A549 (cell line): ENCODE measurements around the gene KIAA0930. TPM values are rescaled to one million over a fixed set of nuclear protein-coding genes. Genes with fewer than 3 reads are reported as not detected.
A peak's percentile ranks its signal among the peaks of the same experiment; 100 is the strongest.

Source experiments
- ATAC-seq, 2 experiments: fragments of 200-7000 bp in 1 of 2; fragments of >200 bp in 1 of 2; cut with Nextera tagmentation in 1 of 2; cut with Tn5 transposase in 1 of 2; 3 replicates each; pipeline versions ENCODE4 v1.8.0 to v1.9.1; 2018 to 2020; ENCODE audit warnings: mild to moderate bottlenecking in 1 of 2, moderate library complexity in 1 of 2
- CTCF ChIA-PET: fragments of 300-600 bp; sonication (Branson Sonifier 250); formaldehyde crosslinking; extraction: SDS; loops from one replicate; lab custom pipeline; 2021; ENCODE audit warnings: antibody characterized with exemption, inconsistent platforms; lab: Yijun Ruan, JAX
- POLR2A ChIA-PET: fragments of 350-600 bp; formaldehyde crosslinking; extraction: SDS; loops from one replicate; lab custom pipeline; 2021; ENCODE audit warnings: antibody characterized with exemption, inconsistent platforms; lab: Yijun Ruan, JAX
- DNase-seq, 2 experiments: peaks; one replicate each; pipeline versions ENCODE4 v3.0.0 to v3.0.0-alpha.2; 2011 to 2016; ENCODE audit warnings: low read depth in 1 of 2, low spot score in 1 of 2
- FAIRE-seq: peaks from 2 replicates; lab custom pipeline; 2011; peaks lifted over from hg19 to GRCh38; lab: Jason Lieb, UNC
- H3K27ac ChIP-seq, 2 experiments: fragments of >200 bp; sonication (Bioruptor Twin); formaldehyde crosslinking; 3 replicates each; pipeline ENCODE4 v1.5.1; 2016 to 2017
- H3K4me1 ChIP-seq: fragments of >200 bp; sonication (Bioruptor Twin); formaldehyde crosslinking; 3 replicates; pipeline ENCODE4 v1.6.1; 2016
- H3K4me2 ChIP-seq: fragments of >200 bp; sonication (Bioruptor Twin); formaldehyde crosslinking; 3 replicates; pipeline ENCODE4 v1.6.1; 2016
- H3K4me3 ChIP-seq: fragments of >200 bp; sonication (Bioruptor Twin); formaldehyde crosslinking; 3 replicates; pipeline ENCODE4 v1.5.1; 2016
- H3K9me3 ChIP-seq: fragments of >200 bp; sonication (Bioruptor Twin); formaldehyde crosslinking; 3 replicates; pipeline ENCODE4 v1.6.1; 2016
- BCL3 ChIP-seq: fragments of >200 bp; sonication (Bioruptor Twin); formaldehyde crosslinking; IDR thresholded peaks from 3 replicates; pipeline ENCODE4 v1.6.1; 2016
- BHLHE40 ChIP-seq: IDR thresholded peaks from 2 replicates; pipeline ENCODE4 v1.6.1; 2012; ENCODE audit warnings: low read depth, low read length, inconsistent platforms
- CBX2 ChIP-seq: fragments of 200-600 bp; sonication (generic); IDR thresholded peaks from 2 replicates; pipeline ENCODE4 v1.6.1; 2016; ENCODE audit warnings: low read depth, mild to moderate bottlenecking, borderline replicate concordance
- CBX8 ChIP-seq: fragments of 200-600 bp; sonication (generic); IDR thresholded peaks from 2 replicates; pipeline ENCODE4 v1.6.1; 2016
- CEBPB ChIP-seq, 2 experiments: fragments of >200 bp in 1 of 2; sonication (Bioruptor Twin) in 1 of 2; formaldehyde crosslinking in 1 of 2; IDR thresholded peaks; 2 replicates each; pipeline ENCODE4 v1.6.1; 2012 to 2016
- CHD2 ChIP-seq: fragments of 150-350 bp; IDR thresholded peaks from 2 replicates; pipeline ENCODE4 v1.6.1; 2014; ENCODE audit warnings: low read length; ENCODE audit not compliant: partially characterized antibody
- E2F6 ChIP-seq: IDR thresholded peaks from 2 replicates; pipeline ENCODE4 v1.6.1; 2012; ENCODE audit warnings: low read depth, borderline replicate concordance
- ELK1 ChIP-seq: fragments of 150-350 bp; IDR thresholded peaks from 2 replicates; pipeline ENCODE4 v1.6.1; 2014; ENCODE audit warnings: low read depth, mild to moderate bottlenecking, low read length
- EP300 ChIP-seq, 2 experiments: fragments of >200 bp; sonication (Bioruptor Twin); formaldehyde crosslinking; IDR thresholded peaks; 2 replicates in 1 of 2; 3 replicates in 1 of 2; pipeline ENCODE4 v1.6.1; 2016 to 2017
- ESRRA ChIP-seq: fragments of 150-350 bp; IDR thresholded peaks from 2 replicates; pipeline ENCODE4 v1.6.1; 2014; ENCODE audit warnings: mild to moderate bottlenecking, low read length, borderline replicate concordance
- FOSL2 ChIP-seq, 2 experiments: fragments of 450-650 bp in 1 of 2; fragments of >200 bp in 1 of 2; sonication (Bioruptor Twin) in 1 of 2; formaldehyde crosslinking; IDR thresholded peaks; 2 replicates each; pipeline versions ENCODE4 v1.5.0 to v1.6.1; 2016 to 2020; ENCODE audit warnings: mild to moderate bottlenecking in 1 of 2, moderate library complexity in 1 of 2
- FOXS1 ChIP-seq: fragments of 250-450 bp; sonication (Bioruptor Pico); IDR thresholded peaks from 2 replicates; pipeline ENCODE4 v1.5.0; 2020; ENCODE audit warnings: mild to moderate bottlenecking, moderate library complexity
- HEYL ChIP-seq: fragments of 250-450 bp; sonication (Bioruptor Pico); IDR thresholded peaks from 2 replicates; pipeline ENCODE4 v1.8.0; 2021; ENCODE audit warnings: mild to moderate bottlenecking, moderate library complexity
- HOXB13 ChIP-seq: fragments of 250-450 bp; sonication (Bioruptor Pico); IDR thresholded peaks from 2 replicates; pipeline ENCODE4 v1.5.0; 2020; ENCODE audit warnings: low read depth, mild to moderate bottlenecking, moderate library complexity
- JUN ChIP-seq, 2 experiments: fragments of >200 bp; sonication (Bioruptor Twin); formaldehyde crosslinking; IDR thresholded peaks; 2 replicates in 1 of 2; 3 replicates in 1 of 2; pipeline ENCODE4 v1.6.1; 2016 to 2017
- JUNB ChIP-seq: fragments of >200 bp; sonication (Bioruptor Twin); formaldehyde crosslinking; IDR thresholded peaks from 2 replicates; pipeline ENCODE4 v1.6.1; 2016
- KDM1A ChIP-seq: fragments of 200-600 bp; sonication (generic); IDR thresholded peaks from 2 replicates; pipeline ENCODE4 v1.6.1; 2016; ENCODE audit warnings: low read depth, mild to moderate bottlenecking
- MYC ChIP-seq: IDR thresholded peaks from 2 replicates; pipeline ENCODE4 v1.6.1; 2012; ENCODE audit warnings: mild to moderate bottlenecking, inconsistent platforms, low read length, improper control_type of control experiment, borderline replicate concordance
- NFE2L2 ChIP-seq: fragments of 150-350 bp; conservative IDR thresholded peaks from 2 replicates; pipeline ENCODE4 v1.6.1; 2014; ENCODE audit warnings: low read length
- PHF8 ChIP-seq: fragments of 200-600 bp; sonication (generic); IDR thresholded peaks from 2 replicates; pipeline ENCODE4 v1.6.1; 2016; ENCODE audit warnings: low read depth, mild to moderate bottlenecking, antibody characterized with exemption, moderate library complexity, borderline replicate concordance
- POLR2A ChIP-seq: IDR thresholded peaks from 2 replicates; pipeline ENCODE4 v1.6.1; 2012; ENCODE audit warnings: mild to moderate bottlenecking, low read length
- RAD21 ChIP-seq, 2 experiments: fragments of >200 bp in 1 of 2; sonication (Bioruptor Twin) in 1 of 2; formaldehyde crosslinking in 1 of 2; IDR thresholded peaks in 1 of 2; conservative IDR thresholded peaks in 1 of 2; 2 replicates in 1 of 2; 3 replicates in 1 of 2; pipeline ENCODE4 v1.6.1; 2012 to 2018; ENCODE audit warnings: inconsistent platforms in 1 of 2
- REST ChIP-seq: fragments of 200-600 bp; sonication (generic); IDR thresholded peaks from 2 replicates; pipeline ENCODE4 v1.6.1; 2016; ENCODE audit warnings: antibody characterized with exemption, mild to moderate bottlenecking, moderate library complexity
- RFX5 ChIP-seq: fragments of 450-650 bp; IDR thresholded peaks from 2 replicates; pipeline ENCODE4 v1.7.1; 2014; ENCODE audit warnings: antibody characterized with exemption, mild to moderate bottlenecking, moderate library complexity
- SMC3 ChIP-seq: fragments of >200 bp; sonication (Bioruptor Twin); formaldehyde crosslinking; IDR thresholded peaks from 3 replicates; pipeline ENCODE4 v1.6.1; 2018; ENCODE audit warnings: inconsistent platforms
- TP53 ChIP-seq: fragments of 250-450 bp; sonication (Bioruptor Pico); IDR thresholded peaks from 2 replicates; pipeline ENCODE4 v1.5.0; 2021; ENCODE audit warnings: mild to moderate bottlenecking, moderate library complexity
- ZC3H11A ChIP-seq: fragments of 450-650 bp; IDR thresholded peaks from 2 replicates; pipeline ENCODE4 v1.6.1; 2014; ENCODE audit warnings: antibody characterized with exemption, mild to moderate bottlenecking
- ZNF302 ChIP-seq: fragments of 250-450 bp; sonication (Bioruptor Pico); IDR thresholded peaks from 2 replicates; pipeline ENCODE4 v1.9.0; 2021; ENCODE audit warnings: inconsistent platforms, mild to moderate bottlenecking, moderate library complexity
- WGBS: methylation state at CpG from one replicate; pipeline ENCODE4 v1.1.6; 2017; ENCODE audit errors: missing lambda C conversion rate; 5-methylcytosine and 5-hydroxymethylcytosine counted together
- polyA plus RNA-seq, 4 experiments: library from polyadenylated mRNA; depleted of rRNA in 3 of 4; stranded (reverse); fragments of >200 nt; fragmentation: RNase III in 1 of 4; extraction: RNeasy Plus Mini Kit Qiagen cat#74134 plus additional on column Dnase treatment in 1 of 4; gene quantifications; 2 replicates in 3 of 4; 3 replicates in 1 of 4; pipeline ENCODE4 v1.2.3, GENCODE V29; 2011 to 2017

Gene KIAA0930
- polyA plus RNA-seq, 2 of the 4 experiments (the other 2 are of a cell fraction) = 47.7 to 60.0 TPM

- TF ChIP-seq BCL3 (no peak), CEBPB (IDR thresholded peaks at IDR 0.05) (no peak), HOXB13 (CRISPR knock-in tag) (no peak), KDM1A (no peak), ZNF302 (CRISPR knock-in tag) (no peak), RAD21 (conservative IDR thresholded peaks at IDR 0.05 in 1 of 2, IDR thresholded peaks at IDR 0.05 in 1 of 2) (no peak), JUNB (no peak)
Observed at GRCh38 chr22:45284705-45285262, 44.1 kb upstream of the KIAA0930 start, which contains the start of gene UPK3A (continued).

- peaks cover 16% of the 10 kb centered on the region for H3K4me1 ChIP-seq
- POLR2A ChIA-PET = no interaction called here
- CTCF ChIA-PET = no interaction called here
Observed at GRCh38 chr22:45281010-45281409, 40.3 kb upstream of the KIAA0930 start.

GRCh38 chr22:45280587-45280980, 39.9 kb upstream of the KIAA0930 start:
- ChIA-PET POLR2A (interaction anchor here (0.6 kb wide), 1 partner anchor 89 kb away, joined by 7 read pairs; no protein-coding TSS in a partner anchor), CTCF (no interaction called here)
- H3K4me3 ChIP-seq = no peak overlapping the region
- H3K27ac ChIP-seq = peak overlapping the region in 1 of 2 experiments; percentile 59; a peak in 2 of 6 replicates
- no peaks in the 10 kb centered on the region for H3K9me3 ChIP-seq
- H3K4me2 ChIP-seq = no peak overlapping the region
- H3K4me1 ChIP-seq = peaks cover 16% of the 10 kb centered on the region
- TF ChIP-seq CBX2 (no peak), CBX8 (no peak), RFX5 (no peak), FOXS1 (CRISPR knock-in tag) (no peak), RAD21 (conservative IDR thresholded peaks at IDR 0.05 in 1 of 2, IDR thresholded peaks at IDR 0.05 in 1 of 2) (no peak), REST (no peak), ZNF302 (CRISPR knock-in tag) (no peak), KDM1A (no peak), ELK1 (no peak), HEYL (no peak), BHLHE40 (no peak), CHD2 (no peak), ZC3H11A (no peak), MYC (no peak), POLR2A (no peak)
- no peak for ATAC-seq
- FAIRE-seq = no peak
- no peak for DNase-seq
- 90% methylated on average over 3 of the region's 3 CpGs for WGBS

More at GRCh38 chr22:45281010-45281409, 40.3 kb upstream of the KIAA0930 start:
- H3K9me3 ChIP-seq = no peaks in the 10 kb centered on the region
- no peak for FAIRE-seq
- no peak overlapping the region for H3K27ac ChIP-seq
- H3K4me3 ChIP-seq = no peak overlapping the region
- no peak for DNase-seq
- WGBS = 81% methylated on average over 3 of the region's 3 CpGs
- TF ChIP-seq MYC (no peak), E2F6 (no peak), EP300 (IDR thresholded peaks at IDR 0.05) (no peak), BHLHE40 (no peak), CHD2 (no peak), FOSL2 (IDR thresholded peaks at IDR 0.05) (no peak), FOSL2 (CRISPR knock-in tag; IDR thresholded peaks at IDR 0.05) (no peak), JUN (IDR thresholded peaks at IDR 0.05) (no peak), TP53 (CRISPR knock-in tag) (no peak), ESRRA (no peak), SMC3 (no peak), PHF8 (no peak), NFE2L2 (no peak), CBX2 (no peak)
- ATAC-seq = no peak
- no peak overlapping the region for H3K4me2 ChIP-seq
